HG02973 (cell line): ENCODE data around the gene CSNK1G2.

Experiments used
- ATAC-seq: cut with Tn5 transposase; IDR thresholded peaks from one replicate; pipeline ENCODE4 v1.9.1; 2021; ENCODE audit warnings: moderate library complexity; ENCODE audit not compliant: unreplicated experiment

Gene CSNK1G2

GRCh38 chr19:1943661-1944087 lies 2.7 kb downstream of the CSNK1G2 start:
- ATAC-seq = no peak

- no peak for ATAC-seq
Measured at GRCh38 chr19:1944088-1944915, 3.3 kb downstream of the CSNK1G2 start.

- ATAC-seq = no peak
Measured at GRCh38 chr19:1944916-1945561, 4.1 kb downstream of the CSNK1G2 start.

DNA sequence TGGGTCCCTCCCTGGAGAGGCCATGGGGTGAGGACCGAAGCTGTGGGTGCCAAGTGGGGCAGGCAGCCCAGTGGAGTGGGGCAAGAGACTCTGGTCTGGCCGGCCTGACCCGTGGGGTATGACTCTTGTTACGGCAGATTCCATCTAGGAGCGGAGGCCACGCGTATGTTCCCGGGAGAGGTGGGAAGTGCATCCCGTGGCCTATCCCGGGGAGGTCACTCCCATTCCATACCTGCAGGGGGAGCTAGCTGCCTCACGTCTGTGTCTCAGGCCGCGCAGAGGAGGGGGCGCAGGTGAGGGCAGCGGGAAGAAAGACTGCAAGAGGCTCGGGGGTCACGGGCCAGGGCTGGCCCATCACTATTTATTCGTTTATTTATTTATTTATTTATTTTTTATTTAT lies 4.9 kb downstream of the CSNK1G2 start:
- ATAC-seq = no peak

DNA sequence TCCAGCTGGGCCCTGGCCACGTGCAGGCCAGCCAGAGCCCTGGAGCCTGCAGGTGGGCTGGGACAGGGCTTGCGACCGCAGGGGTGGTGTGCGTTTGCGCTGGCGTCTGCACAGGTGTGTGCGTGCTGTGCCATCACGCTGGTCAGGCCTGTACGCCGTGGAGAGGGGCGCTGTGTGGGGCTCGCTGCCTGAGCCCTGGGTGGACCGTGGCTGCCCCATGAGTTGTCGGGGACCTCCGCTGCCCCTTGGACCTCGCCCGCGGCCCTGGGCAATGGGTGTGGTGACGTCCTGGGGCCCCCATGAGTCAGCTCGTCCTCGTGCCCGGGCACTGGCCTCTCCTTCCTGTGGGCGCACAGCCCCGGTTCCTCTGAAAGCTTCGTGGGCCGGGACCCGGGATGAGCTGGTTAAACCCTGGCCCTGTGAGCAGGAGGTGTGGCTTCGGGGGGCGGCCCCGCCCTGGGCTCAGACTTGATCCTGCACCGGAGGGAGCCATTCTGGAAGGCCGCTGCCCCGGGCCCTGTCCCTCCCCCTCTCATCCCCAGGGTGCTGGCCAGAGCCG lies 6.8 kb downstream of the CSNK1G2 start:
- ATAC-seq = no peak

DNA sequence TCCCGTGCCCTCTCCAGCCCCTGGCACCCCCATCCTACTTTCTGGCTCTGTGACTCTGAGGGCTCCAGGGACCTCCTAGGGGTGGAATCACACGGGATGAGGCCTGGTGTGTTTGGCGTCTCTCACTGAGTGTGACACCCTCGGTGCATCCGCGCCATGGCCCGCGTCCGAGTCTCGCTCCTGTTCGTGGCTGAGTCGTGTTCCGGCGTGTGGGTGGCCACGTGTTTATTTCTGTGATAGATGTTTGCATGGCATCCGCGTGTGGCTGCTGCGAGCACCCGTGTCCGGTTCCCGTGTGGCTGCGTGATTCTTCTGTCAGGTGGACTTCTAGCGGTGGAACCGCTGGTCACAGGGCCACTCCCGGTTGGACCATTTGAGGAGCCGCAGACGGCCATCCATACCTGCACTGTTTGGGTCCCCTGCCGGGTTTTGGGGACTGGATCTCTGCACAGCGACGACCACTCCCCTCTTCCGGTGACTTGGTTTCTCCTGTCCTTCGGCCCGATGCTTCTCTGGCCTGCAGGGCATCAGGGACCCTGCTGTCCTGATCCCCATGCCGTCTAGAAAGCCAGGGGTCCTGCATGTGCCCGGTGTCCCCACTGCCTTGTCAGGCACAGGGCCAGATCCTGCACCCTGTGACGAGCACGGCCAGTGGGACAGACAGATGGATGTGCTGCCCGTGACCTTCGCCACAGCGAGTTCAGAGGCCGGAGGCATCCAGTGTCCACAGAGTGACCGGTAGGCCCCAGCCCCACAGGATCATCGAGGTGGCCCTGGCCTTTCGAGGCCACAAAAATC lies 8.5 kb downstream of the CSNK1G2 start:
- no peak for ATAC-seq

GRCh38 chr19:1950640-1951039 lies 9.7 kb downstream of the CSNK1G2 start:
- no peak for ATAC-seq

DNA sequence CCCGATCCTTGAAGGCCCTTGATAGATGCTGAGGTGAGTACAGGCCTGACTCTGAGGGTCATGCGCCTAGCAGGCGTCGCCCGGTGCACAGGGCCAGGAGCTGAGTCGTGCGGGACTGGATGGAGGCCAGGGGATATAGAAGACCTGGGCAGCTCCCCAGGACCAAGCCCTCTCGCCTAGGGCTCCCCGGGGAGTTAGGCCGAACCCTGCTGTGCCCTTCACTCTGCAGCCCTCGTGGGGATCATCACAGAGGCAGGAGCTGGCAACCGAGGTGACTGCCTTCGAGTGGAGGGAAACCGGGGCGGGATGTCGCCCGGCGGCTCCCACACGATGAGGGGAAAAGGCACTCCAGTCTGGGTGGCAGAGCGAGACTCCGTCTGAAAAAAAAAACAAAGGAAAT lies 11.7 kb downstream of the CSNK1G2 start:
- no peak for ATAC-seq

- no peak for ATAC-seq
Measured at GRCh38 chr19:1953037-1953436, 12.1 kb downstream of the CSNK1G2 start.

GRCh38 chr19:1953441-1954094 lies 12.6 kb downstream of the CSNK1G2 start:
- no peak for ATAC-seq

GRCh38 chr19:1954532-1954933 lies 13.6 kb downstream of the CSNK1G2 start:
- ATAC-seq = no peak

DNA sequence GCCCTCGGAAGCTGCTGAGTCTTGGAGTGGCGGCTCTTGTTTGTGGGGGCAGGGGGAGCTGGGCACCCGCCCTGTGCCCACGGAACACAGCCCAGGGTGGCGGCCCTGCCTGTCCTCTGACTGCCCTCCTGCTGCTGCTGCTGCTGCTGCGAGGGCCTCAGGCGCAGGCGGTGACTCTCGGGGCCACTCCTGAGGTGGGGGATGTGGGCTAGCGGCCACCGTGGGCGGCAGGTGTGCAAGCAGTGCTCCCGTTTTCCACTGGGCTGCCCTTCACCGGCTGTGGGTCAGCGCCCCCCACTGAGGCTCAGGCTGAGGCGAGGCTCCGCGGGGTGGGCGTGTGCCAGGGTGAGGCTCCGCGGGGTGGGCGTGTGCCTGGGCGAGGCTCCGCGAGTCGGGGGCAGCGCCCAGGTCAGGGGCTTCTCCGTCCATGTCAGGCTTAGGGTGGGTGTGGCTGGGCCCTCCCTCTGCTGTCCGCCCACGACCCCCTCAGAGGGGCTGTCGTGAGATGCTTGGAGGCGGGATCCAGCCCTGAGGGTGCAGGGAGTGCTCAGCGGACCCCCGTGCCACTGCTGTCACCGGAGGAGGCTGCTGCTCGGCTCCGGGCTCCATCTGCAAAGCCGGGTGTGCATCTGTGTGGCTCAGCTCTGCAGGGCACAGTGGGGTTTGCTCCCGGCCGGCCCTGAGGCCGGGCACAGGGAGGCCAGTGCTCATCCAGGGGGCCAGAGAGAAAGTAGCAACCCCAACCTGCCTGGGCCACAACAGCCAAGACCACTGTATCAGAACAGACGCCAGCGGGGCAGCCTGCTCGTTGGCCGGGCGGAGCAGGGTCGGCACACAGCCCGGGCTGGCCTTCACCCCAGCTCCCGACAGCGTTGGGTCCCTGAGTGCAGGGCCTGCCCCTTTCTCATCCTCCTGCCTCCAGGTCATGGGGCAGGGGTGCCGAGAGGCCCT lies 14.5 kb downstream of the CSNK1G2 start:
- no peak for ATAC-seq

GRCh38 chr19:1956122-1956494 lies 15.1 kb downstream of the CSNK1G2 start:
- no peak for ATAC-seq

DNA sequence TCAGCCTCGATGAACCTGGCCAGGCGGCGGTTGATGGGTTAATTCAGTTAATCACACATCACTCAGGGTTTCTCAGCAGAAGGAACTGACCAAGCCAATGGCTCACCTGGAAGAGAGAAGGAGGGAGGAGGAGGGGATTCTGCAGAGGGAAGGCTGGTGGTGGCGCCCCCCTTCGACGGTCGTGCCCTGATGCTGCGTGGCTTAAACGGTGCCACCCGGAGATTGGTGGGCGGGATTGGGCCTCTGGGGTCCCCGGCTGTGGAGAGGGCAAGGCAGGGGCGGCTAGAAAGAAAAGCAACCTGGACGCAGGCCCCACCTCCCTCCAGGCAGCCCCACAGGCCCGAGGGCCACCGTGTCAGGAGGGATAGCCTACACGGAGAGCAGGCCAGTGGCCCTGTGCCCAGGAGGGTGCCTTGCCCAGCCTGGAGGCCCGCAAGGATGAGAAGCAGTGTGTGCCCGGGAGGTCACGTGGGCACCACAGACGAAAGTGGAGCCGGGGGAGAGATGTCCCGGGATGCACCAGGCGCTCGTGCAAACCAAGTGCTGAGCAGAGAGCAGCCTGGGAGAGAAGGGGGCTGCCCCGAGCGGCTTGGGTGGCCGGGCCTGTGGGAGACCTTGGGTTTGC lies 16.0 kb downstream of the CSNK1G2 start:
- no peak for ATAC-seq

DNA sequence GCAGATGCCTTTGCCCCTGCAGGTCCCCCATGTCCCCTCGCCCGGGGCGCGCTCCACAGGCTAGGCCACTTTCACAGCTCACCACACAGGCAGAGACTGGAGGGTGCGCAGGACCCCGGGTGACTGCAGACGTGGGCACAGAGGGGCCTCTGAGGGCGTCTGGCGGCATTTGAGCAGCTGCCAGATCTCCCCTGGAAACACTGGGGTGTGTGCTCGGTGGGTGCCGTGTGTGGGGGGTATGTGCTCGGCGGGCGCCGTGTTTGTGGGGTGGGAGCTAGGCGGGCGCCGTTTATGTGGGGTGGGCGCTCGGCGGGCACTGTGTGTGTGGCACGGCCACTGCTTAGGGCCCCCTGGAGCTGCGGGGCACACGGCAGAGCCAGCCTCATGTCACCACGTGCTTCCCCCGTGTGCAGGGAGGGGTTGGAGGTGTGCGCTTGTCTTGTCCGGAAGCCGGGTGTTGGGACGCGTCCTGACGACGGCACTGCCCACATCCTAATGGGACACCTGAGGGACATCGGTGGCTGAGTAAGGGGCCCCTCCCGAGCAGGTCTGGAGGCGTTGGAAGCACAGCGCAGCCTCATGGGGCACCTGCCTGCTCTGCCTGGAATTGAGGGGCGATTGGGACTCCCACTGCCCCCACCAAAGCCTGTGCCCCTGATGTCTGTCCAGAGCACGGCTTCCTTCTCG lies 16.7 kb downstream of the CSNK1G2 start:
- no peak for ATAC-seq

DNA sequence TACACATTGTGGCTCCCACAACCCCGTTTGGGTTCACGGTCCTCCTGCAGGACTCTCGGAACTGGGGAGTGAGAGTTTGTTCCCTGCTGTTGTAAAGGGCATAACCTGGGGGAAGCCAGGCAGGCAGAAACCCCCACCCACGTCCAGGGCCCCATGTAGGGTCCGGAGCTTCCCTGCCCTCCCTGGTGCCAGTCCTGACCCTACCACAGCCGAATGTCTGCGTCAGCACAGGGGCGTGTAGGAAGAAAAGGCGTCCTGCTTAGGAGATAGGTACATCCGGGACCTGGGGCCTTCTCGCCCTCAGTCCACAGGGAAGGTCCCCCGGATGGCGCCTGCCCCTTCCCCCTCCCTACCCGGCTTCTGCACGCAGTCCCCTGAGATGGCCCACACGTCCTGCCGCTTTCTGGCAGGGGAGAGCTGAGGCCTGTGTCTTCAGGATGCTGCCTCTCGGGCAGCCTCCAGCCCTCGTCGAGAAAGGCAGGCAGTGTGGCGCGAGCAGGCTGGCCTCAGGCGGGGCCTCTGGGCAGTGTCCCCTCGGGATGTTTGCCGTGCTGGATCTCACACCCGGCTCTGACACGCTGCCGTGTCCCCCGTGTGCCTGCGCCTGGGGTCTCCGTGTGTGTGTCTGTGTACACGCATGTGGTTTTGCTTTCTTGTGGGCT lies 19.1 kb downstream of the CSNK1G2 start:
- ATAC-seq = no peak

DNA sequence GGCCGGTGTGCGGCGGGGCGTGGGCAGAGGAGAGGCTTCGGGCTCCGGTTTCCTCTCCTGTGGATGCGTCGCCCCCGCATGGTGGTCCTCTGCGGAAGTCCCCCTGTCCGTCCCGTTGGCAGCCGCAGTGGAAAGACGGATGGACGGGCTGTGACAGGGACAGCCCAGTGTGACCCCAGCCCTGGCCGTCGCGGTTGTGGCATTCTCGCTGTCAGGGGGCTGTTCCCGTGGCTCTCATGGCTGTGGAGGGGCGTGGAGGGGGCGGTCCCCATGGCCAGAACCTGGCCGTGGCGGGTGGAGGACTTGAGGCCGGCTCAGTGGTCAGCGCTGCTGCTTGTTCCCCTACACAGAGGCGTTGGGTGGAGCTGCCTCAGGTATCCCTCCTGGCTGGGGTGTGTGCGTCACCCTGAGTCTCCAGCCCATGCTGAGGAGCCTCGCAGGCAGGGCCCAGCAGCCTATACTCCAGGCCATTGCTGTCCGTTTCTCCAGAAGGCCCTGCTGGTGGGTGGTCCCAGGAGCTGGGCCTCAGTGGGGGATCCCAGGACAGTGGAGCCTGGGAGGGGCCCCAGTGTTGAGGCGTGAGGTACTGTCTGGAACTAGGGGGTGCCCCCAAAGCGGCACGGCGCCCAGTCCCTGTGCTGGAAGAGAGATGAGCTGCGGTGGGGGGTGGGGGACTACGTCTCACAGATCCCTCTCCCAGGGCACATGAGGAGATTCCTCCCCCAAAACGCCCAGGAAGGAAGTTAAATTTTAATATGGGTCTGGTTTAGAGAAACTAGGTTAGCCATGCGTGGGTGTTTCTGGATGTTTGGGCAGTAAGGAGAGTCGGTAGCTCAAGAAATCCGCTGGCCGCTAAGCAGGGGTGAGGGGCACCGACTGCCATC lies 20.3 kb downstream of the CSNK1G2 start:
- no peak for ATAC-seq
